Effector memory CD4-positive, alpha-beta T cell (primary cell): ENCODE results near the gene FLRT1.
A peak's percentile ranks its signal among the peaks of the same experiment; 100 is the strongest.

ENCODE experiments used
- DNase-seq, 3 donors: peaks; one replicate each; pipeline ENCODE4 v3.0.0-alpha.2; 2020
- H3K27ac ChIP-seq: 2 replicates; pipeline ENCODE4 v1.7.0; 2013; ENCODE audit warnings: mild to moderate bottlenecking, low read length, moderate library complexity; ENCODE audit not compliant: insufficient read depth, poor library complexity, severe bottlenecking
- H3K27me3 ChIP-seq: replicated peaks from 2 replicates; pipeline ENCODE4 v1.7.0; 2013; ENCODE audit warnings: mild to moderate bottlenecking, low read length; ENCODE audit not compliant: insufficient read depth, control insufficient read depth, poor library complexity, severe bottlenecking
- H3K36me3 ChIP-seq: 2 replicates; pipeline ENCODE4 v1.7.0; 2013; ENCODE audit warnings: mild to moderate bottlenecking, low read length, moderate library complexity; ENCODE audit not compliant: control insufficient read depth, insufficient read depth
- H3K4me1 ChIP-seq: 2 replicates; pipeline ENCODE4 v1.7.0; 2013; ENCODE audit warnings: low read length, mild to moderate bottlenecking; ENCODE audit not compliant: control insufficient read depth, insufficient read depth, poor library complexity, severe bottlenecking
- H3K4me3 ChIP-seq: 2 replicates; pipeline ENCODE4 v1.7.0; 2013; ENCODE audit warnings: low read length, low read depth, mild to moderate bottlenecking; ENCODE audit not compliant: insufficient read depth, poor library complexity, severe bottlenecking
- H3K9me3 ChIP-seq: 2 replicates; pipeline ENCODE4 v1.7.0; 2013; ENCODE audit warnings: mild to moderate bottlenecking, low read length, moderate library complexity; ENCODE audit not compliant: control insufficient read depth
- total RNA-seq, 3 donors: gene quantifications; one replicate each; lab custom pipeline; 2026; lab: John Stamatoyannopoulos, UW

FLRT1 gene, protein sequence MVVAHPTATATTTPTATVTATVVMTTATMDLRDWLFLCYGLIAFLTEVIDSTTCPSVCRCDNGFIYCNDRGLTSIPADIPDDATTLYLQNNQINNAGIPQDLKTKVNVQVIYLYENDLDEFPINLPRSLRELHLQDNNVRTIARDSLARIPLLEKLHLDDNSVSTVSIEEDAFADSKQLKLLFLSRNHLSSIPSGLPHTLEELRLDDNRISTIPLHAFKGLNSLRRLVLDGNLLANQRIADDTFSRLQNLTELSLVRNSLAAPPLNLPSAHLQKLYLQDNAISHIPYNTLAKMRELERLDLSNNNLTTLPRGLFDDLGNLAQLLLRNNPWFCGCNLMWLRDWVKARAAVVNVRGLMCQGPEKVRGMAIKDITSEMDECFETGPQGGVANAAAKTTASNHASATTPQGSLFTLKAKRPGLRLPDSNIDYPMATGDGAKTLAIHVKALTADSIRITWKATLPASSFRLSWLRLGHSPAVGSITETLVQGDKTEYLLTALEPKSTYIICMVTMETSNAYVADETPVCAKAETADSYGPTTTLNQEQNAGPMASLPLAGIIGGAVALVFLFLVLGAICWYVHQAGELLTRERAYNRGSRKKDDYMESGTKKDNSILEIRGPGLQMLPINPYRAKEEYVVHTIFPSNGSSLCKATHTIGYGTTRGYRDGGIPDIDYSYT
- total RNA-seq, result 0 reads per million in 3 donors

DNA sequence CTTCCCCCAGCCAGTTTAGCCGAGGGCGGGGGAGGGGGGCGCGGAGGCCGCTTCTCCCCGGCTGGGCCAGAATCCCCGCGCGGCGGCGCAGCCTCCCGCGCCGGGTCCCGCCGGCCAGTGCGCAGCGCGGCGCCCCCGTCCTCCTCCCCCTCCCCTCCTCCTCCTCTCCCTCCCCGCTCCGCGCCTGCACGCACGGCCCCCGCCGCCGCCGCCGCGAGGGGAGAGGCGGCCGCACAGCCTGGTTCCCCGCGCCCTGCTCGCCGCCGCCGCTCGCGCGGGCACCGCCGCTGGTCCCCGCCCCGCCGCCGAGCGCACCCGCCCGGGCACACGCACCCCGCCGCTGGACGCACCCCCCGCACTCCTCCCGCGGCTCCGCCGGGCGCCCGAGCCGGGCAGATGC, at the start of gene FLRT1:
Gene FLRT1 (plus strand): TSS at position 356 of the 400 bp plus-strand sequence. CDS start 80,337 bp downstream, outside the sequence.
- H3K27me3 ChIP-seq, result peaks cover 27% of the 10 kb centered on the region
- DNase-seq, result no peak
- H3K36me3 ChIP-seq, result no peaks in the 10 kb centered on the region
- no peak within 1 kb of the TSS for H3K27ac ChIP-seq
- no peak within 1 kb of the TSS for H3K4me3 ChIP-seq
- no peaks in the 10 kb centered on the region for H3K9me3 ChIP-seq
- peaks cover 10% of the 10 kb centered on the region for H3K4me1 ChIP-seq

DNA sequence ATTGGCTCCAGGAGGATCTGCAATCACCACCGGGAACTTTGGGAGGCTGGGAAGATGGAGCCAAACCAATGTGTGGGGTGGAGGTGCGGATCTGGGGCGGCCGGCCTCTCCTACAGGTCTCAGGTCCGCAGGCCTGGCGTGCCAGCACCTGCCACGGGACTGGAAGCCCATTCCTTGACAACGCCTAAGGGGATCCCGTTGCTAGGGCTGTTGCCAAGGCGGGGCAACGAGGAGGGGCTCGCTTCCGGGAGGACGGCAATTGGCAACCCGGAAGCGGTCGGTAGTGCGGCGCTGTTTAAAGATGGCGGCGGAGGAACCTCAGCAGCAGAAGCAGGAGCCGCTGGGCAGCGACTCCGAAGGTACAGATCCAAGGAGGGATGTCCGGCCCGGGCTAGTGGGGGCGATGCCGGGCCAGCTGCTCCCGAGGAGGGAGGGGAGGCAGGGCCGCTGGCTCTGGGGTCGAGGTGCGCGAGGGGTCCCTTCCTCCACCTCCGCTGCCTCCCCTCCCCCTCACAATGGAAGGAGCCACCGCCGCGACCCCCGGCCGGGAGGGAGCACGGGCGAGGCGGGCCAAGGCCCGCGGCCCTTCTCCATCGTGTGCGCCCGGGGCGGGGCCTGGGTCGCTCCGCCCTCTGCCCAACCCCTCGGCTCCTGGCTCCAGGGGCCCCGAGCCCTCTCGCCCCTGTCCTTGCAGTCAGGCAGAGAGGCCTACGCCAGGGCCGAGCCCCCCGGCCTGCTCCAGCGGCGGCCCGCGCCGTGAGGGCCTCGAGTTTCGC, 49.4 kb upstream of the FLRT1 start, which contains the start of gene OTUB1:
Gene OTUB1 (plus strand): TSS at position 283 of the 776 bp plus-strand sequence. CDS start 19 bp downstream, at position 302.
- H3K27ac ChIP-seq, result peak within 1 kb of the TSS; percentile 86
- H3K4me3 ChIP-seq, result peak within 1 kb of the TSS; percentile 92
- DNase-seq, result peak; percentile 75 to 87 (median 80)
- peaks cover 12% of the 10 kb centered on the region for H3K36me3 ChIP-seq
- no peaks in the 10 kb centered on the region for H3K27me3 ChIP-seq
- H3K9me3 ChIP-seq, result no peaks in the 10 kb centered on the region
- peaks cover 12% of the 10 kb centered on the region for H3K4me1 ChIP-seq

DNA sequence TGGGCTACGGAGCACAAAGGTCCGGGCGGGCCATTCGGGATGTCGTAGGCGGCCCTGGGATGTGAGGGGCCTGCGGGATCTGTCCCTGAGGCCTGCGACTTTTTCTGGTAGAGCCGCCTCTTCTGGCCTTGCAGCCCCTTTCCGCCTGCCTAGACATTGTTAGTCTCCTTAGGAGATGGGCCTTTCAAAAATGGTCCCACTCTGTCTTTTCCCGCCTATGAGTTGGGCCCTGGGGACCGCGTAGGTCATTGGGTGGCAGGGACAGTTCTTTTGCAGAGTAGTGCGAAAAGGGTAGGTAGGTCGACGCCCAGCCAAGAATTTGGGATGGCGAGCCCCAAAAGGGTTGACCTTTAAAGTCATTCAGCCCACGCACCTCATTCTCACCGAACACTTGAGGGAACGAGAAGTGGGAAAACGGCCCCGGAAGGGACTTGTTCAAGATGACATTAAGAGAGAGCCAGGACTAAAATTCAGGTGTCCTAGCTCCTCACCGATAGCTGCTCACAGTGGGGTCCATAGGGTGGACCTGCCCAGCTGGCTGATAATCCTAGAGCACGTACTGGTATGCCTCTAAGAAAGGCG, 48.7 kb upstream of the FLRT1 start:
- peaks cover 19% of the 10 kb centered on the region for H3K36me3 ChIP-seq

DNA sequence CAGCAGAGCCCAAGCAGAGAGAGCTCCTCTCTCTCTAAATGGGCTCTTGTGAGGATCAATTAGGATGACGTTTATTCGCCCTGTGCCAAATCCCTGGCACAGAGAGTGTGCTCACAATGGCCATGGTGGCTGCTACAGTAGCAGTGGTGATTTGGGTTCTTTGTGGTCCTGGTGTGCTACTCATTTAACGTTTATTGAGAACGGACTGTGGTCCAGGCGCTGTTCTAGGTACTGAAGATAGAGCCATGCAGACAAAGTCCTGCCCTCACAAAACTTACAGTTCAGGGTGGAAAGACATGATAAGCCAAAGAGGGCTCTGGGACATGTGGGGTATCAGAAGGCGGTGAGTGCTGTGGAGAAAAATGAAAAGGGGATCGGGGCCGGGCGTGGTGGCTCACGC, 44.2 kb upstream of the FLRT1 start:
- Histone ChIP-seq H3K4me1 (peaks cover 12% of the 10 kb centered on the region), H3K27ac (no peak overlapping the region), H3K36me3 (peaks cover 41% of the 10 kb centered on the region), H3K27me3 (no peaks in the 10 kb centered on the region), H3K4me3 (no peak overlapping the region), H3K9me3 (no peaks in the 10 kb centered on the region)
- DNase-seq, result no peak

More for the DNA sequence above, 48.7 kb upstream of the FLRT1 start:
- no peak for DNase-seq
- Histone ChIP-seq H3K9me3 (no peaks in the 10 kb centered on the region), H3K4me1 (peaks cover 12% of the 10 kb centered on the region), H3K27me3 (no peaks in the 10 kb centered on the region), H3K27ac (peak overlapping the region; percentile 86), H3K4me3 (peak overlapping the region; percentile 92)

DNA sequence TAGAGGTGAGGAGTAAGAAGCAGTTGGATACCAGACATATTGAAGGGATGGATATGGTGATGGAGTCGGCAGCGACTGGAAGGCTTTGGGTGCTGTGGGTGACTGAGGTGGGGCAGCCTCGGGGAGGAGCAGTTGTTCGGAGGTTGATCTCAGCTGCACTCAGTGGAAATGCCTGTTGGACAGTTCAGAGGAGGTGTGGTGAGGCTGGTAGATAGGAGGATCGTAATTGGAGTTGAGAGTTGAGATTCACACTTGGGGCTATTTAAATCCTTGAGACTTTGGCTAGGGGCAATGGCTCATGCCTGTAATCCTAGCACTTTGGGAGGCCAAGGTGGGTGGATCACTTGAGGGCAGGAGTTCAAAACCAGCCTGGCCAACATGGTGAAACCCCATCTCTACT, 42.6 kb upstream of the FLRT1 start:
- Histone ChIP-seq H3K27me3 (no peaks in the 10 kb centered on the region), H3K4me1 (no peaks in the 10 kb centered on the region), H3K36me3 (peaks cover 56% of the 10 kb centered on the region), H3K9me3 (no peaks in the 10 kb centered on the region), H3K27ac (no peak overlapping the region), H3K4me3 (no peak overlapping the region)
- no peak for DNase-seq

DNA sequence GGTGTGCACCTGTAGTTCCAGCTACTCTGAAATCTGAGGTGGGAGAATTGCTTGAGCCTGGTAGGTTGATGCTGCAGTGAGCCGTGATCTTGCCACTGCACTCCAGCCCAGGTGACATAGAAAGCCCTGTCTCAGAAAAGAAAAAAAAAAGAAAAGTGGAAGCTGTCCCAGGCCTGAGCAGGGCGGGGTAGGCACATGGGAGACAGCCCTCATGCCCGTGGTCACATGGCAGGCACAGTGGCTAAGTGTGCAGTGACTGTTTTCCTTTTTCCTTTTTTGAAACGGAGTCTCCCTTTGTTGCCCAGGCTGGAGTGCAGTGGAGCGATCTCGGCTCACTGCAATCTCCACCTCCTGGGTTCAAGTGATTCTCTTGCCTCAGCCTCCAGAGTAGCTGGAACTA, 41.7 kb upstream of the FLRT1 start:
- Histone ChIP-seq H3K27ac (no peak overlapping the region), H3K36me3 (peaks cover 56% of the 10 kb centered on the region), H3K9me3 (no peaks in the 10 kb centered on the region), H3K27me3 (no peaks in the 10 kb centered on the region), H3K4me3 (no peak overlapping the region), H3K4me1 (peaks cover 1% of the 10 kb centered on the region)
- DNase-seq, result no peak

DNA sequence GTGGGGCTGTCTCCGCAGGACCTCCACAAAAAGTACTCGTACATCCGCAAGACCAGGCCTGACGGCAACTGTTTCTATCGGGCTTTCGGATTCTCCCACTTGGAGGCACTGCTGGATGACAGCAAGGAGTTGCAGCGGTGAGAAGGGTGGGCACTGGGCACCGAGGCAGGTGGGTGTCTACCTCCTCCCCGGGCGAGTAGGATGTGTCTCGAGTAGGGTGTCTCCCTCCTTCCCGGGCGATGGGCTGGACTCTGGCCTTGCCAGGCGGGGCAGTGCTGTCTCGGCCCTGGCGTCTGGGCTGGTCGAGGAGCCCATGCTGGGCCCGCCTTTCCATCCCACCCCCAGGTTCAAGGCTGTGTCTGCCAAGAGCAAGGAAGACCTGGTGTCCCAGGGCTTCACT, 39.2 kb upstream of the FLRT1 start:
- Histone ChIP-seq H3K4me1 (peaks cover 15% of the 10 kb centered on the region), H3K9me3 (no peaks in the 10 kb centered on the region), H3K36me3 (peaks cover 49% of the 10 kb centered on the region), H3K27ac (no peak overlapping the region), H3K27me3 (no peaks in the 10 kb centered on the region), H3K4me3 (no peak overlapping the region)
- no peak for DNase-seq

DNA sequence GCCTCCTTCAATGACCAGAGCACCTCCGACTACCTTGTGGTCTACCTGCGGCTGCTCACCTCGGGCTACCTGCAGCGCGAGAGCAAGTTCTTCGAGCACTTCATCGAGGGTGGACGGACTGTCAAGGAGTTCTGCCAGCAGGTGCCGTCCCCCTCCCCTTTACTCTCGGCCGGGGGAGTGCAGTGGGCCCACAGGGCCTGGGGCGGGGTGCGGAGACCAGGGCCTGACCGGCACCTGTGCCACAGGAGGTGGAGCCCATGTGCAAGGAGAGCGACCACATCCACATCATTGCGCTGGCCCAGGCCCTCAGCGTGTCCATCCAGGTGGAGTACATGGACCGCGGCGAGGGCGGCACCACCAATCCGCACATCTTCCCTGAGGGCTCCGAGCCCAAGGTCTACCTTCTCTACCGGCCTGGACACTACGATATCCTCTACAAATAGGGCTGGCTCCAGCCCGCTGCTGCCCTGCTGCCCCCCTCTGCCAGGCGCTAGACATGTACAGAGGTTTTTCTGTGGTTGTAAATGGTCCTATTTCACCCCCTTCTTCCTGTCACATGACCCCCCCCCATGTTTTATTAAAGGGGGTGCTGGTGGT, 38.5 kb upstream of the FLRT1 start:
- Histone ChIP-seq H3K4me1 (peaks cover 15% of the 10 kb centered on the region), H3K27ac (no peak overlapping the region), H3K27me3 (no peaks in the 10 kb centered on the region), H3K9me3 (no peaks in the 10 kb centered on the region), H3K4me3 (no peak overlapping the region), H3K36me3 (peaks cover 42% of the 10 kb centered on the region)
- no peak for DNase-seq

DNA sequence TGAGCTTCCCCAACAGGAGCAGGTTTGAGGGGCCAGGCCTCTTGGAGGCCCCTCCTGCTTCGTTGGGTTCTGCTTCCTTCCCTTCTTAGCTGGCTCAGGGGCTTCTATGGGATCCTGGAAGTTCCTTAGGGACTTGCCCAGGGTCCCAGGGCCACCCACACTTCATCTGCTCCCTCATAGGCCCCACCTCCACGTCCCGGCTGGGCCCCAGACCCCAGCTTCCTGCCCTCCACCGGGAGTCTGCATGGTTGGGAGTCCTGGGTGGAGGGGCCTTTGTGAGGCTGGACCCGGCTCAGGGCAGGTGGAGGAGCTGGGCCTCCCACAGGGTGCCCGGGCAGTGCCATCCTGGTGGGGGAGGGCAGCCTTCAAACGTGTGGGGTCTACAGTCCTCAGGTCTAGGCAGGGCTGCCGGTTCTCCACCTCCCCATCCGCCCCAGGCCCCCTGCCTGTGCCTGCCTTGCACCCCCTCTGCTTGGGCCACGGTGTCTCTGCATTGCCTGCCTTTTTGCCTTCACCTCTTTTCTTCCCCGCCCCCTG, 37.9 kb upstream of the FLRT1 start:
- Histone ChIP-seq H3K27me3 (no peaks in the 10 kb centered on the region), H3K27ac (no peak overlapping the region), H3K36me3 (peaks cover 42% of the 10 kb centered on the region), H3K9me3 (no peaks in the 10 kb centered on the region), H3K4me3 (no peak overlapping the region), H3K4me1 (peaks cover 15% of the 10 kb centered on the region)
- DNase-seq, result no peak
